K562 (cell line): ENCODE measurements around the gene CACNA1S. TPM values are rescaled to one million over a fixed set of nuclear protein-coding genes. Genes with fewer than 3 reads are reported as not detected.

ENCODE experiments used
- ASH1L ChIP-seq: fragments of 450-650 bp; IDR thresholded peaks from 2 replicates; pipeline ENCODE4 v1.6.1; 2018; ENCODE audit warnings: borderline replicate concordance, mild to moderate bottlenecking, low read depth; ENCODE audit not compliant: partially characterized antibody
- BRD4 ChIP-seq: fragments of 200-600 bp; sonication (generic); IDR thresholded peaks from 2 replicates; pipeline ENCODE4 v1.6.1; 2017; ENCODE audit warnings: inconsistent platforms
- CREB3 ChIP-seq: fragments of 450-650 bp; conservative IDR thresholded peaks from 2 replicates; pipeline ENCODE4 v1.6.1; 2016; ENCODE audit warnings: missing genetic modification characterization, low read depth, mild to moderate bottlenecking, missing compliant biosample characterization, moderate library complexity
- DLX4 ChIP-seq: fragments of 250-450 bp; sonication (Bioruptor Pico); IDR thresholded peaks from 2 replicates; pipeline ENCODE4 v1.6.1; 2021; ENCODE audit warnings: mild to moderate bottlenecking
- KLF16 ChIP-seq: IDR thresholded peaks from 2 replicates; pipeline ENCODE4 v1.6.1; 2016; ENCODE audit warnings: antibody characterized with exemption
- NR2C2 ChIP-seq, 2 experiments: fragments of 200-800 bp in 1 of 2; sonication (Bioruptor generic) in 1 of 2; sonication (generic) in 1 of 2; formaldehyde crosslinking in 1 of 2; IDR thresholded peaks; 2 replicates each; pipeline versions ENCODE4 v1.6.1 to v1.8.0; 2016 to 2022; ENCODE audit warnings: mild to moderate bottlenecking in 1 of 2, missing compliant biosample characterization in 1 of 2, missing genetic modification characterization in 1 of 2, missing genetic modification reagents in 1 of 2
- RBM14 ChIP-seq: fragments of 200-400 bp; formaldehyde crosslinking; IDR thresholded peaks from 2 replicates; pipeline ENCODE4 v1.6.1; 2018; ENCODE audit warnings: low read depth, mild to moderate bottlenecking, low read length, moderate library complexity, borderline replicate concordance; ENCODE audit not compliant: insufficient read depth
- SMARCA5 ChIP-seq: fragments of 450-650 bp; IDR thresholded peaks from 2 replicates; pipeline ENCODE4 v1.6.1; 2016
- SMARCB1 ChIP-seq: IDR thresholded peaks from 2 replicates; pipeline ENCODE4 v1.6.1; 2011; ENCODE audit warnings: improper control_type of control experiment, low read depth; ENCODE audit not compliant: insufficient read length
- YY1 ChIP-seq, 3 experiments: IDR thresholded peaks; 2 replicates each; pipeline ENCODE4 v1.6.1; 2011; ENCODE audit warnings: low read length in 2 of 3, mild to moderate bottlenecking in 2 of 3, moderate library complexity in 2 of 3, borderline replicate concordance in 1 of 3, control low read depth in 1 of 3, low read depth in 1 of 3; ENCODE audit not compliant: insufficient read depth in 3 of 3, insufficient replicate concordance in 2 of 3, control insufficient read depth in 1 of 3, insufficient read length in 1 of 3; ENCODE audit errors: extremely low read depth in 1 of 3
- ZNF165 ChIP-seq: fragments of 250-450 bp; sonication (Bioruptor Pico); IDR thresholded peaks from 2 replicates; pipeline ENCODE4 v1.4.0; 2020; ENCODE audit warnings: borderline replicate concordance
- ZNF175 ChIP-seq: fragments of 200-800 bp; sonication (Bioruptor generic); IDR thresholded peaks from 2 replicates; pipeline ENCODE4 v1.6.1; 2016; ENCODE audit warnings: low read depth, mild to moderate bottlenecking, missing genetic modification characterization, missing compliant biosample characterization
- ZNF212 ChIP-seq: fragments of 450-650 bp; formaldehyde crosslinking; IDR thresholded peaks from 2 replicates; pipeline ENCODE4 v1.4.0; 2020; ENCODE audit warnings: mild to moderate bottlenecking
- ZNF354B ChIP-seq: fragments of 250-450 bp; sonication (Bioruptor Pico); IDR thresholded peaks from 2 replicates; pipeline ENCODE4 v1.4.0; 2020
- polyA plus RNA-seq, 8 experiments: library from polyadenylated mRNA; depleted of rRNA in 4 of 8; stranded (reverse) in 5 of 8; unstranded in 3 of 8; fragments of >200 nt; fragmentation: Nextera tagmentation in 2 of 8; fragmentation: Illumina TruSeq in 1 of 8; extraction: Ambion mirVana in 2 of 8; extraction: Trizol in 1 of 8; gene quantifications; 2 replicates each; pipeline versions ENCODE4 v1.2.1 to v1.2.3, GENCODE V29; 2011 to 2014; ENCODE audit warnings: inconsistent platforms in 1 of 8, missing spikeins in 1 of 8
- total RNA-seq, 7 experiments: library from RNA; depleted of rRNA in 6 of 7; stranded (reverse); fragments of >200 nt in 6 of 7; fragmentation: Illumina TruSeq in 2 of 7; extraction: Trizol in 2 of 7; gene quantifications; 2 replicates each; pipeline versions ENCODE4 v1.2.1 to v1.2.3, GENCODE V29; 2011 to 2021; ENCODE audit warnings: low replicate concordance in 1 of 7
- TF ChIP-seq, protein P1 (sequence below): fragments of 450-650 bp; formaldehyde crosslinking; IDR thresholded peaks from 2 replicates; pipeline ENCODE4 v1.4.0; 2020; ENCODE audit warnings: mild to moderate bottlenecking, moderate library complexity
- TF ChIP-seq, protein P2 (sequence below): fragments of 450-650 bp; IDR thresholded peaks from 2 replicates; pipeline ENCODE4 v1.6.1; 2017; ENCODE audit warnings: antibody characterized with exemption
- TF ChIP-seq, protein P3 (sequence below): fragments of 150-350 bp; IDR thresholded peaks from 2 replicates; pipeline ENCODE4 v1.6.1; 2014; ENCODE audit warnings: low read depth, mild to moderate bottlenecking, low read length, borderline replicate concordance

Gene CACNA1S
- total and polyA plus RNA-seq, 9 of the 15 experiments (the other 6 are each of a cell fraction or from before 2014, with no cell fraction given) = not detected

GRCh38 chr1:201085902-201086735 is 26.1 kb downstream of the CACNA1S start (continued):
- TF ChIP-seq, protein P1, sequence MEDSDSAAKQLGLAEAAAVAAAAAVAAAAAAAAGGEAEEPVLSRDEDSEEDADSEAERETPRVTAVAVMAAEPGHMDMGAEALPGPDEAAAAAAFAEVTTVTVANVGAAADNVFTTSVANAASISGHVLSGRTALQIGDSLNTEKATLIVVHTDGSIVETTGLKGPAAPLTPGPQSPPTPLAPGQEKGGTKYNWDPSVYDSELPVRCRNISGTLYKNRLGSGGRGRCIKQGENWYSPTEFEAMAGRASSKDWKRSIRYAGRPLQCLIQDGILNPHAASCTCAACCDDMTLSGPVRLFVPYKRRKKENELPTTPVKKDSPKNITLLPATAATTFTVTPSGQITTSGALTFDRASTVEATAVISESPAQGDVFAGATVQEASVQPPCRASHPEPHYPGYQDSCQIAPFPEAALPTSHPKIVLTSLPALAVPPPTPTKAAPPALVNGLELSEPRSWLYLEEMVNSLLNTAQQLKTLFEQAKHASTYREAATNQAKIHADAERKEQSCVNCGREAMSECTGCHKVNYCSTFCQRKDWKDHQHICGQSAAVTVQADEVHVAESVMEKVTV = peak; percentile 70
- TF ChIP-seq ZNF354B (CRISPR knock-in tag) = no peak
- TF ChIP-seq, protein P2, sequence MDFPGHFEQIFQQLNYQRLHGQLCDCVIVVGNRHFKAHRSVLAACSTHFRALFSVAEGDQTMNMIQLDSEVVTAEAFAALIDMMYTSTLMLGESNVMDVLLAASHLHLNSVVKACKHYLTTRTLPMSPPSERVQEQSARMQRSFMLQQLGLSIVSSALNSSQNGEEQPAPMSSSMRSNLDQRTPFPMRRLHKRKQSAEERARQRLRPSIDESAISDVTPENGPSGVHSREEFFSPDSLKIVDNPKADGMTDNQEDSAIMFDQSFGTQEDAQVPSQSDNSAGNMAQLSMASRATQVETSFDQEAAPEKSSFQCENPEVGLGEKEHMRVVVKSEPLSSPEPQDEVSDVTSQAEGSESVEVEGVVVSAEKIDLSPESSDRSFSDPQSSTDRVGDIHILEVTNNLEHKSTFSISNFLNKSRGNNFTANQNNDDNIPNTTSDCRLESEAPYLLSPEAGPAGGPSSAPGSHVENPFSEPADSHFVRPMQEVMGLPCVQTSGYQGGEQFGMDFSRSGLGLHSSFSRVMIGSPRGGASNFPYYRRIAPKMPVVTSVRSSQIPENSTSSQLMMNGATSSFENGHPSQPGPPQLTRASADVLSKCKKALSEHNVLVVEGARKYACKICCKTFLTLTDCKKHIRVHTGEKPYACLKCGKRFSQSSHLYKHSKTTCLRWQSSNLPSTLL = no peak
- TF ChIP-seq ZNF212 = no peak
- TF ChIP-seq SMARCA5 = no peak
- no peak for TF ChIP-seq SMARCB1
- TF ChIP-seq, protein P3, sequence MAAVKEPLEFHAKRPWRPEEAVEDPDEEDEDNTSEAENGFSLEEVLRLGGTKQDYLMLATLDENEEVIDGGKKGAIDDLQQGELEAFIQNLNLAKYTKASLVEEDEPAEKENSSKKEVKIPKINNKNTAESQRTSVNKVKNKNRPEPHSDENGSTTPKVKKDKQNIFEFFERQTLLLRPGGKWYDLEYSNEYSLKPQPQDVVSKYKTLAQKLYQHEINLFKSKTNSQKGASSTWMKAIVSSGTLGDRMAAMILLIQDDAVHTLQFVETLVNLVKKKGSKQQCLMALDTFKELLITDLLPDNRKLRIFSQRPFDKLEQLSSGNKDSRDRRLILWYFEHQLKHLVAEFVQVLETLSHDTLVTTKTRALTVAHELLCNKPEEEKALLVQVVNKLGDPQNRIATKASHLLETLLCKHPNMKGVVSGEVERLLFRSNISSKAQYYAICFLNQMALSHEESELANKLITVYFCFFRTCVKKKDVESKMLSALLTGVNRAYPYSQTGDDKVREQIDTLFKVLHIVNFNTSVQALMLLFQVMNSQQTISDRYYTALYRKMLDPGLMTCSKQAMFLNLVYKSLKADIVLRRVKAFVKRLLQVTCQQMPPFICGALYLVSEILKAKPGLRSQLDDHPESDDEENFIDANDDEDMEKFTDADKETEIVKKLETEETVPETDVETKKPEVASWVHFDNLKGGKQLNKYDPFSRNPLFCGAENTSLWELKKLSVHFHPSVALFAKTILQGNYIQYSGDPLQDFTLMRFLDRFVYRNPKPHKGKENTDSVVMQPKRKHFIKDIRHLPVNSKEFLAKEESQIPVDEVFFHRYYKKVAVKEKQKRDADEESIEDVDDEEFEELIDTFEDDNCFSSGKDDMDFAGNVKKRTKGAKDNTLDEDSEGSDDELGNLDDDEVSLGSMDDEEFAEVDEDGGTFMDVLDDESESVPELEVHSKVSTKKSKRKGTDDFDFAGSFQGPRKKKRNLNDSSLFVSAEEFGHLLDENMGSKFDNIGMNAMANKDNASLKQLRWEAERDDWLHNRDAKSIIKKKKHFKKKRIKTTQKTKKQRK = no peak
- peak in 1 of 3 experiments; percentile 24 for TF ChIP-seq YY1 (IDR thresholded peaks at IDR 0.05; ENCODE audit: borderline replicate concordance in 1 of 3, control insufficient read depth in 1 of 3, extremely low read depth in 1 of 3, insufficient read depth in 3 of 3, insufficient read length in 1 of 3, insufficient replicate concordance in 2 of 3, low read depth in 1 of 3, low read length in 2 of 3)
- no peak for TF ChIP-seq BRD4
- 0 out of 2 replicates have a peak, but pooled peaks have one; percentile 17 for TF ChIP-seq KLF16
- no peak for TF ChIP-seq CREB3
- TF ChIP-seq NR2C2 (CRISPR knock-in tag; IDR thresholded peaks at IDR 0.05) = no peak
- TF ChIP-seq NR2C2 (tag; IDR thresholded peaks at IDR 0.05) = no peak
- no peak for TF ChIP-seq RBM14
- TF ChIP-seq DLX4 (CRISPR knock-in tag) = no peak
- no peak for TF ChIP-seq ASH1L
- no peak for TF ChIP-seq ZNF175
- TF ChIP-seq ZNF165 (CRISPR knock-in tag) = no peak
